Left lung (tissue), 10 donors: ENCODE data around the gene APBA2. TPM values are rescaled to one million over a fixed set of nuclear protein-coding genes. Genes with fewer than 3 reads are reported as not detected.

Experiments used
- ATAC-seq: fragments of 200-7000 bp; cut with Tn5 transposase; one replicate; pipeline ENCODE4 v1.9.1; 2020; ENCODE audit warnings: moderate library complexity
- DNase-seq, 4 donors: peaks; one replicate each; pipeline ENCODE4 v3.0.0-alpha.2; 2013 to 2020
- H3K27ac ChIP-seq, 2 donors: fragments of 200-600 bp; sonication (generic) in 1 of 2; one replicate each; pipeline versions ENCODE4 v1.5.0 to v1.8.0; 2020 to 2021
- H3K27me3 ChIP-seq, 2 donors: fragments of 200-600 bp; sonication (generic) in 1 of 2; one replicate each; pipeline versions ENCODE4 v1.5.0 to v1.8.0; 2020 to 2021
- H3K36me3 ChIP-seq, 2 donors: fragments of 200-600 bp; sonication (generic) in 1 of 2; one replicate each; pipeline versions ENCODE4 v1.5.0 to v1.8.0; 2020 to 2021
- H3K4me1 ChIP-seq, 2 donors: fragments of 200-600 bp; one replicate each; pipeline ENCODE4 v1.8.0; 2021
- H3K4me3 ChIP-seq, 2 donors: fragments of 200-600 bp; sonication (generic) in 1 of 2; one replicate each; pipeline versions ENCODE4 v1.5.0 to v1.8.0; 2020 to 2021; ENCODE audit warnings: mild to moderate bottlenecking in 1 of 2
- H3K9me3 ChIP-seq, 2 donors: fragments of 200-600 bp; sonication (generic) in 1 of 2; one replicate each; pipeline versions ENCODE4 v1.5.0 to v1.8.0; 2020 to 2021
- intact Hi-C, 2 donors: fragments of 100-400 bp; cut with DNase I; formaldehyde crosslinking; loops; one replicate each; pipeline versions ENCODE4 v1.11.2 to v1.14.2; 2022
- polyA plus RNA-seq, 6 donors: library from polyadenylated mRNA; unstranded; fragments of 120-200 nt; gene quantifications; one replicate each; pipeline ENCODE4 v1.2.1, GENCODE V29; 2013; ENCODE audit not compliant: insufficient read length in 6 of 6
- total RNA-seq, 2 donors: library from RNA; stranded (reverse); fragmentation: NEBNext Ultra II Directional; extraction: Animal tissue kit (Norgen Biotek cat#: 25700); gene quantifications; one replicate each; pipeline ENCODE4 v1.2.1, GENCODE V29; 2021
- TF ChIP-seq, protein P1 (sequence below), 2 donors: fragments of 200-600 bp; sonication (generic) in 1 of 2; IDR thresholded peaks; one replicate each; pipeline versions ENCODE4 v1.5.0 to v1.8.0; 2021; ENCODE audit warnings: antibody characterized with exemption in 2 of 2
- donor health status: DM: no; HTN: yes; CAD: no.
- donor health status: DM: no; HTN: no; CAD: no.

APBA2 gene
- total and polyA plus RNA-seq, 8 donors = 3.9 to 18.4 (median 11.1) TPM

DNA sequence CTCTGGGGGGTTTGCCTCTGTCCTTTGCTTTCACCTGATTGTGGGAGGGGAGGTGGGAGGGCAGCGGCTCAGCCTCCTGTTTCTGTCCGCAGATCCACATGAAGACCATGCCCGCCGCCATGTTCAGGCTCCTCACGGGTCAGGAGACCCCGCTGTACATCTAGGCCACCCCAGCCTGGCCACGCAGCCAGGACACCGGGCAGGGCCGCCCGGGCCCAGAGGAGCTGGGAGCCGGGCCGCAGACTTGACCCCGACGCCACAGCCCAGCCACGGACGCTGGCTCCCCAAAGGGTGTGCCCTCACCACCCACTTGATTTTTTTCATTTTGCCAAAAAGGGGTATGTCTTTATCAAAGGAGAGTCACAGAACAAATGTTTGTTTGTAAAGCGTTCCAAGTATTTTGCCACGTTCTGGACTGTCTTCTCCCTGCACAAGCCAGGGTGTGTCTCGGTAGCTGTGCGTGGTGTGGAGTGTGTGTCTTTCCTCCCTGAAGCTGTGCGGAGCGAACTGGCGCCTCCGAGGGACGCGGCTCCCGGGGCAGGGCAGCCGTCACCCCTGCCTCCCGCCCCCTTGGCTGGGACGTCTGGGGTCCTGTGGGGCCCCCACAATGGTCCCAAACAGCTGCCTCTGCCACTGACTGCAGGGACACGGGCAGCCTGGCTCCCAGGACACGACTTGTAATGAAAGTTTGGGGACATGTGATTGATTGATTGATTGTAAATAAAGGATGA, 231.4 kb downstream of the APBA2 start:
- ATAC-seq (no peak), DNase-seq (peak in 1 of 4 donors; percentile 75)
- intact Hi-C loops = no loop called here
- no peaks in the 10 kb centered on the region for H3K36me3 ChIP-seq
- no peaks in the 10 kb centered on the region for H3K9me3 ChIP-seq
- TF ChIP-seq, protein P1, sequence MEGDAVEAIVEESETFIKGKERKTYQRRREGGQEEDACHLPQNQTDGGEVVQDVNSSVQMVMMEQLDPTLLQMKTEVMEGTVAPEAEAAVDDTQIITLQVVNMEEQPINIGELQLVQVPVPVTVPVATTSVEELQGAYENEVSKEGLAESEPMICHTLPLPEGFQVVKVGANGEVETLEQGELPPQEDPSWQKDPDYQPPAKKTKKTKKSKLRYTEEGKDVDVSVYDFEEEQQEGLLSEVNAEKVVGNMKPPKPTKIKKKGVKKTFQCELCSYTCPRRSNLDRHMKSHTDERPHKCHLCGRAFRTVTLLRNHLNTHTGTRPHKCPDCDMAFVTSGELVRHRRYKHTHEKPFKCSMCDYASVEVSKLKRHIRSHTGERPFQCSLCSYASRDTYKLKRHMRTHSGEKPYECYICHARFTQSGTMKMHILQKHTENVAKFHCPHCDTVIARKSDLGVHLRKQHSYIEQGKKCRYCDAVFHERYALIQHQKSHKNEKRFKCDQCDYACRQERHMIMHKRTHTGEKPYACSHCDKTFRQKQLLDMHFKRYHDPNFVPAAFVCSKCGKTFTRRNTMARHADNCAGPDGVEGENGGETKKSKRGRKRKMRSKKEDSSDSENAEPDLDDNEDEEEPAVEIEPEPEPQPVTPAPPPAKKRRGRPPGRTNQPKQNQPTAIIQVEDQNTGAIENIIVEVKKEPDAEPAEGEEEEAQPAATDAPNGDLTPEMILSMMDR (IDR thresholded peaks at IDR 0.05) = no peak
- H3K27me3 ChIP-seq = peaks cover 0 to 46% of the 10 kb centered on the region in 2 donors
- H3K4me1 ChIP-seq = peaks cover 0 to 6% of the 10 kb centered on the region in 2 donors
- H3K27ac ChIP-seq = no peak overlapping the region
- no peak overlapping the region for H3K4me3 ChIP-seq

DNA sequence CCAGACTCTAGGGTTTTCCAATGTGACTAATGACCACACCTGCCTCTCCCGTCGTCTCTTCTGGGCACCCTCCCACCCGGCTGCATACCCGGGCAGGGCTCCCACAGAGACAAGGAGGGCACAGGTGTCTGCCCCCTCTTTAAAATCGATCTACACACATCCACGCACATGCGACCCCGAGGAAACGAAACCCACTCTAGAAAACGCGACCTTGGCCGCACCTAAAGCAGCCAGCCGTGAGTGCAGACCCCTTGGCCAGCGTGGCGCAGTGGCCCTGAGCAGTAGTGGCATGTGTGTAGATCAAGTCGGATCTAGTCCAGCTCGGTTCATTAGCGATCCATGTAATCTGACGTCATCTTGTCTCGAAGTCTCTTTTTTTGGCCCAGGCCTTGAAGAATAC, 232.0 kb downstream of the APBA2 start:
- intact Hi-C loops = no loop called here
- Histone ChIP-seq H3K27me3 (peaks cover 0 to 45% of the 10 kb centered on the region in 2 donors), H3K4me3 (no peak overlapping the region), H3K4me1 (peaks cover 0 to 6% of the 10 kb centered on the region in 2 donors), H3K36me3 (no peaks in the 10 kb centered on the region), H3K9me3 (no peaks in the 10 kb centered on the region), H3K27ac (no peak overlapping the region)
- peak in 1 of 4 donors; percentile 51 for DNase-seq
- TF ChIP-seq, protein P1 (IDR thresholded peaks at IDR 0.05) = no peak
- no peak for ATAC-seq

DNA sequence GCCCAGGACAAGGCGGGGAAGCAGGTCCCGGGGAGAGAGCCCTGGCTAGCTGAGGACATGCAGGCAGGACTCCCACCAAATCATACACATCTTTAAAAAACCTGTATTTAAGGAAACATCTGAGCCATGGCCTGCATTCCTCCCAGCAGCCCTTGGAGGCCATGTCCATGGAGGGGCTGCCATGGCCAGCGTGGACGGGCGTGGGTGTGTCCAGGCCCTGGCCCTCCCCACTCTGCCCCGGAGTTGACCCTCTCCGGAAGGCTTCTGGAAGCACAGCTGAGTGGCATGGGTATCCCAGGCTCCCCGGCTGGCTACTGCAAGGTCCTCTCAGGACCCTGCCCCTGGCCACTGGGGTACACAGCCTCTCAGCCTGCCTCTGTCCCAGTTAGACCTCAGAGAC, 234.1 kb downstream of the APBA2 start:
- TF ChIP-seq, protein P1 (IDR thresholded peaks at IDR 0.05) = no peak
- H3K36me3 ChIP-seq = no peaks in the 10 kb centered on the region
- H3K27me3 ChIP-seq = peaks cover 0 to 25% of the 10 kb centered on the region in 2 donors
- H3K9me3 ChIP-seq = no peaks in the 10 kb centered on the region
- no peak overlapping the region for H3K27ac ChIP-seq
- no peak for ATAC-seq
- peaks cover 0 to 6% of the 10 kb centered on the region in 2 donors for H3K4me1 ChIP-seq
- intact Hi-C loops = no loop called here
- H3K4me3 ChIP-seq = no peak overlapping the region
- DNase-seq = no peak

DNA sequence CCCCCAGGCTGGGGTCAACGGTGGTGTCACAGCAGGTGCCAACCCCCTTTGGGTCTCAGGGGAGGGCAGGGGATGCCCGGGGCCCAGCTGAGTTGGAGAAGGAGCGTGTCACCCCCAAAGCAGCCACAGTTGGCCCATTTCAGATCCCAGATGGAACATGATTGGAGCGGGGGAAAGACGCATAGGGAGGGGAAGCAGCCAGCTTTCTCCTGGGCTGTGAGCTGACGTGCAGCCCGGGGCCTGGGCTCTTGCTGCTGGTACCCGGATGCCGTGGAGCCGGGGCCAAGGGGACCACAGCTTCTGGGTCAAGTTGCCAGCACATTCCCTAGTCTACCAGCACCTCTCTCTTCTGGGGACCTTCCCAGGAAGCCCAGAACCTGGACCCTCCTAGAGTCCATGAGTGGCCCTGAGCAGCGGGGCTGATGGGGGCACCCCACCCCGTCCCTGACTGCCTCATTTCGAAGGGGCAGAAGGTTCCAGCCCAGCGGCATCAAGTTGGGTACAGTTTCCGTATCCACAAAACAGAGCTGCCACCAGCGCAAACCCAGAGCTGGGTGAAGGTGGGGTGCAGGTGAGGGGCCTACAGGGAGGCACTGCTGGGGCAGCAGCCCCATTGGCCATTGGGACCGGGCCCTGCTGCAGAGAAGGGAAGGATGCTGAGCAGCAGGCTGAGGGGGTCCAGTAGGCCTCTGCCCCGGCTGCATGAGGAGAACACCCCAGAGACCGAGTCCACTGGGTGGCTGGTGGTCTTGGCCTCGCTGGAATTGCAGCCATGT, 235.0 kb downstream of the APBA2 start:
- H3K27me3 ChIP-seq = peaks cover 0 to 16% of the 10 kb centered on the region in 2 donors
- no peak overlapping the region for H3K4me3 ChIP-seq
- H3K36me3 ChIP-seq = no peaks in the 10 kb centered on the region
- TF ChIP-seq, protein P1 (IDR thresholded peaks at IDR 0.05) = no peak
- ATAC-seq = no peak
- intact Hi-C loops = no loop called here
- peak in 1 of 4 donors; percentile 72 for DNase-seq
- no peaks in the 10 kb centered on the region for H3K9me3 ChIP-seq
- no peaks in the 10 kb centered on the region for H3K4me1 ChIP-seq
- H3K27ac ChIP-seq = no peak overlapping the region

DNA sequence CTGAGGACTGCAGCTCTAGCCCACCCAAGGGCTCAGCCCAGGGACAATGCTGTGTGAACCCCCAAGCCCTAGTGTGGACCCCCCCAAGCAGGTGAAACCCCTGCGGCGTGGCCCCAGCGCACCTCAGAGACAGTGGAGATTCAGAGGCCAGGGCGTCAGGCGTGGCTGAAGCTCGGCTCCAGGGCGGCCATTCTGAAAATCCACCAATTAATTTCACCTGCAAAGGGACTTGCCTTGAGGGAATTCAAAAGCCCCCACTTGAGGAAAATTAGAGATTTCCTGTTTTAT, 235.5 kb downstream of the APBA2 start:
- no peak for DNase-seq
- Histone ChIP-seq H3K36me3 (no peaks in the 10 kb centered on the region), H3K27ac (no peak overlapping the region), H3K9me3 (no peaks in the 10 kb centered on the region), H3K4me1 (no peaks in the 10 kb centered on the region), H3K27me3 (peaks cover 0 to 11% of the 10 kb centered on the region in 2 donors), H3K4me3 (no peak overlapping the region)
- intact Hi-C loops = no loop called here
- no peak for ATAC-seq
- TF ChIP-seq, protein P1 (IDR thresholded peaks at IDR 0.05) = no peak
